Esophagus squamous epithelium (tissue), 4 donors: Measurements from ENCODE around the gene ST3GAL5.

Experiments
- POLR2A ChIP-seq, 4 donors: fragments of 450-650 bp; IDR thresholded peaks; one replicate each; pipeline ENCODE4 v1.6.1; 2017; ENCODE audit warnings: antibody characterized with exemption in 4 of 4, mild to moderate bottlenecking in 4 of 4, moderate library complexity in 3 of 4
- TF ChIP-seq, protein P1 (sequence below), 6 experiments: fragments of 450-650 bp in 4 of 6; fragments of 200-600 bp in 2 of 6; sonication (generic) in 2 of 6; IDR thresholded peaks; one replicate each; pipeline ENCODE4 v1.5.1; 2016 to 2019; ENCODE audit warnings: antibody characterized with exemption in 6 of 6, mild to moderate bottlenecking in 4 of 6, moderate library complexity in 4 of 6

DNA sequence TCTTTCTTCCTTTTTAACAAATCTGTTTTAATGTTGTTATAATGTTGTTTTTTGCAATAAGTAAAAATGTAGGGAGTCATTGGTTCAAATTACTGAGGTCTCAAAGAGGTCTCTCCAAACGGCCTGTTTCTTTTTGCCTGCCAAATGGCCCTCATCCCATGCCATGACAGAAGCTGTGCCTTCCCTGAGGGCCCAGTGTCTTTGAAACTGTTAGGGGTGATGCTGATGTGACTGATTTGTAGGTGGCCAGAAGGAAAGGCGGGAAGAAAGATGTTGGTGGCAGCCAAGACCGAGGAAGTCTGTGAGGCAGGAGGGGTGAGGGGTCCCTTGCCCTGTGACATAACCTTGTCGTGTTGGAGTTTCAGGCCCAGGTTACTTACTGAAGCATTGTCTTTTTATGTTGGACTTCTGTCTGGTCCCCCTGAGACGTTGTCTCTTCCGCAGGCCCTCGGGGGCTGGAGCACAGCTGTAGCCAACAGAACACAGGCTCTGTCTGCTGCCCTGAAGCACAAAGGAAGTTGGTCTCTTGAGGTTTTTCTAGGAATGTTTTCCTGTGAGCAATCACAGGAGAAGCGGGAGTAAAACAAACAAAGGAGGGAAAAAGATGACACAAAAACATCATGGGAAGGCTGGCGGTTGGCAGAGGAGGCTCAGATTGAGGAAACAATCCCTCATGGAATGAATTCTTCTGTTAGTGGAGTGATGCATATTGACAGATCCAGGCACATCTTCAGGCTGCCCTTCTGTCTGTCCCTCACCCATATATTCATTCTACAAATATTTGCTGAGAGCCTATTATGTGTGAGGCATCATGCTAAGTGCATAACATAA lies 4.9 kb upstream of the ST3GAL5 start:
- TF ChIP-seq, protein P1, sequence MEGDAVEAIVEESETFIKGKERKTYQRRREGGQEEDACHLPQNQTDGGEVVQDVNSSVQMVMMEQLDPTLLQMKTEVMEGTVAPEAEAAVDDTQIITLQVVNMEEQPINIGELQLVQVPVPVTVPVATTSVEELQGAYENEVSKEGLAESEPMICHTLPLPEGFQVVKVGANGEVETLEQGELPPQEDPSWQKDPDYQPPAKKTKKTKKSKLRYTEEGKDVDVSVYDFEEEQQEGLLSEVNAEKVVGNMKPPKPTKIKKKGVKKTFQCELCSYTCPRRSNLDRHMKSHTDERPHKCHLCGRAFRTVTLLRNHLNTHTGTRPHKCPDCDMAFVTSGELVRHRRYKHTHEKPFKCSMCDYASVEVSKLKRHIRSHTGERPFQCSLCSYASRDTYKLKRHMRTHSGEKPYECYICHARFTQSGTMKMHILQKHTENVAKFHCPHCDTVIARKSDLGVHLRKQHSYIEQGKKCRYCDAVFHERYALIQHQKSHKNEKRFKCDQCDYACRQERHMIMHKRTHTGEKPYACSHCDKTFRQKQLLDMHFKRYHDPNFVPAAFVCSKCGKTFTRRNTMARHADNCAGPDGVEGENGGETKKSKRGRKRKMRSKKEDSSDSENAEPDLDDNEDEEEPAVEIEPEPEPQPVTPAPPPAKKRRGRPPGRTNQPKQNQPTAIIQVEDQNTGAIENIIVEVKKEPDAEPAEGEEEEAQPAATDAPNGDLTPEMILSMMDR (IDR thresholded peaks at IDR 0.05) = no peak
- TF ChIP-seq POLR2A (IDR thresholded peaks at IDR 0.05) = no peak
